SK-N-SH (cell line): Measurements from ENCODE around the gene ATP6V1C2.

Experiments used
- CTCF ChIP-seq: fragments of 200-600 bp; sonication (generic); IDR thresholded peaks from 2 replicates; pipeline ENCODE4 v1.6.1; 2017; ENCODE audit warnings: antibody characterized with exemption, mild to moderate bottlenecking, moderate library complexity
- FOXJ3 ChIP-seq: sonication (generic); formaldehyde crosslinking; IDR thresholded peaks from 2 replicates; pipeline ENCODE4 v1.5.1; 2020; ENCODE audit warnings: mild to moderate bottlenecking, missing genetic modification reagents
- MXI1 ChIP-seq: IDR thresholded peaks from 2 replicates; pipeline ENCODE4 v1.6.1; 2012; ENCODE audit warnings: mild to moderate bottlenecking, low read depth, low read length, improper control_type of control experiment
- NFIC ChIP-seq: IDR thresholded peaks from 2 replicates; pipeline ENCODE4 v1.4.0; 2012; ENCODE audit warnings: borderline replicate concordance
- RAD21 ChIP-seq: IDR thresholded peaks from 2 replicates; pipeline ENCODE4 v1.6.1; 2012; ENCODE audit warnings: mild to moderate bottlenecking, low read length
- SMC3 ChIP-seq: IDR thresholded peaks from 2 replicates; pipeline ENCODE4 v1.6.1; 2012; ENCODE audit warnings: low read depth, low read length, improper control_type of control experiment
- TEAD4 ChIP-seq: IDR thresholded peaks from 2 replicates; pipeline ENCODE4 v1.4.0; 2012; ENCODE audit warnings: mild to moderate bottlenecking, borderline replicate concordance; ENCODE audit not compliant: insufficient read depth
- USF1 ChIP-seq: IDR thresholded peaks from 2 replicates; pipeline ENCODE4 v1.4.0; 2012; ENCODE audit warnings: low read depth, borderline replicate concordance

DNA sequence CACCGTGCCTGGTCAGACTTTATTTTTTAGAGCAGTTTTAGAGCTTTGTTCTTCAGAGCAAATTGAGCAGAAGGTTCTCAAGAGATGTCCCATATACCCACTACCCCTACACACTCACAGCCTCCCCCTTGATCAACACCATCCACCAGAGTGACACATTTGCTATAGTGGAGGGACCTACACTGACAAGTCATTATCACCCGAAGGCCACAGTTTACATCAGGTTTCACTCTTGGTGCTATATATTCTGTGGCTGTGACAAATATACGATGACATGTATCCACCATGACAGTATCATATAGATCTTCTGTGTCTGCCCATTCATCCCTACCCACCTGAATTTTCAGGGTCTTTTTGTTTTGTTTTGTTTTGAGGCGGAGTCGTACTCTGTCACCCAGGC is 15.4 kb upstream of the ATP6V1C2 start:
- TF ChIP-seq TEAD4 (no peak), CTCF (no peak), MXI1 (no peak), FOXJ3 (CRISPR knock-in tag) (no peak), RAD21 (no peak), NFIC (no peak), USF1 (no peak), SMC3 (no peak)
